GM21381 (cell line): ENCODE measurements around the gene FOXL2NB.
A peak's percentile ranks its signal among the peaks of the same experiment; 100 is the strongest.

Source experiments
- ATAC-seq: cut with Tn5 transposase; IDR thresholded peaks from one replicate; pipeline ENCODE4 v1.9.1; 2021; ENCODE audit warnings: mild to moderate bottlenecking, moderate library complexity; ENCODE audit not compliant: unreplicated experiment

Gene FOXL2NB

GRCh38 chr3:138928727-138929372, 18.2 kb upstream of the FOXL2NB start:
- ATAC-seq = no peak

- no peak for ATAC-seq
Measured at GRCh38 chr3:138933068-138933668, 13.8 kb upstream of the FOXL2NB start.

- no peak for ATAC-seq
Measured at GRCh38 chr3:138933981-138934691, 12.9 kb upstream of the FOXL2NB start.

- no peak for ATAC-seq
Measured at GRCh38 chr3:138935505-138935862, 11.5 kb upstream of the FOXL2NB start.

GRCh38 chr3:138935863-138936740, 10.9 kb upstream of the FOXL2NB start:
- ATAC-seq = peak; percentile 86

GRCh38 chr3:138936741-138937689, 10.0 kb upstream of the FOXL2NB start:
- no peak for ATAC-seq

GRCh38 chr3:138937690-138938055, 9.3 kb upstream of the FOXL2NB start:
- ATAC-seq = no peak

- ATAC-seq = no peak
Measured at GRCh38 chr3:138938056-138938876, 8.8 kb upstream of the FOXL2NB start.

GRCh38 chr3:138938877-138939560, 8.0 kb upstream of the FOXL2NB start:
- no peak for ATAC-seq

- no peak for ATAC-seq
Measured at GRCh38 chr3:138939561-138940241, 7.3 kb upstream of the FOXL2NB start.

- ATAC-seq = no peak
Measured at GRCh38 chr3:138940446-138940845, 6.6 kb upstream of the FOXL2NB start.

GRCh38 chr3:138941259-138941885, 5.6 kb upstream of the FOXL2NB start:
- no peak for ATAC-seq

GRCh38 chr3:138942271-138942670, 4.7 kb upstream of the FOXL2NB start:
- ATAC-seq = no peak

GRCh38 chr3:138942861-138943623, 4.0 kb upstream of the FOXL2NB start:
- no peak for ATAC-seq

- no peak for ATAC-seq
Measured at GRCh38 chr3:138943724-138944653, 3.0 kb upstream of the FOXL2NB start.

- ATAC-seq = no peak
Measured at GRCh38 chr3:138944654-138944928, 2.4 kb upstream of the FOXL2NB start.
